H1 (cell line): ENCODE measurements around the gene YBX3. TPM values are rescaled to one million over a fixed set of nuclear protein-coding genes. Genes with fewer than 3 reads are reported as not detected.
A peak's percentile ranks its signal among the peaks of the same experiment; 100 is the strongest.

ENCODE experiments used
- CTCF ChIA-PET: fragments of 300-600 bp; sonication (Branson Sonifier 250); formaldehyde crosslinking; loops from one replicate; lab custom pipeline; 2021; ENCODE audit not compliant: partially characterized antibody; lab: Charles Lee
- POLR2A ChIA-PET: fragments of 300-600 bp; sonication (Branson Sonifier 250); formaldehyde crosslinking; loops from one replicate; lab custom pipeline; 2021; ENCODE audit warnings: inconsistent platforms; ENCODE audit not compliant: partially characterized antibody; lab: Charles Lee
- DNase-seq, 2 experiments: peaks; one replicate each; pipeline versions ENCODE4 v3.0.0 to v3.0.0-alpha.2; 2010 to 2022; ENCODE audit warnings: low spot score in 2 of 2, low read depth in 1 of 2, mixed read lengths in 1 of 2
- FAIRE-seq: peaks from 2 replicates; lab custom pipeline; 2011; peaks lifted over from hg19 to GRCh38; lab: Jason Lieb, UNC
- H2AFZ ChIP-seq: 2 replicates; pipeline ENCODE4 v1.8.1; 2012; ENCODE audit warnings: low read length, inconsistent platforms
- H2AK5ac ChIP-seq: 2 replicates; pipeline ENCODE4 v1.6.1; 2013; ENCODE audit warnings: low read depth, low read length
- H2BK120ac ChIP-seq: replicated peaks from 2 replicates; pipeline ENCODE3; 2013; ENCODE audit warnings: low read depth, low read length, inconsistent platforms
- H2BK12ac ChIP-seq: 2 replicates; pipeline ENCODE4 v1.6.1; 2013; ENCODE audit warnings: low read depth, low read length
- H2BK15ac ChIP-seq: 2 replicates; pipeline ENCODE4 v1.6.1; 2013; ENCODE audit warnings: low read length
- H2BK20ac ChIP-seq: 2 replicates; pipeline ENCODE4 v1.6.1; 2013; ENCODE audit warnings: low read length
- H2BK5ac ChIP-seq: 2 replicates; pipeline ENCODE4 v1.6.1; 2013; ENCODE audit warnings: low read depth, low read length
- H3K14ac ChIP-seq: 2 replicates; pipeline ENCODE4 v1.6.1; 2013; ENCODE audit warnings: inconsistent platforms; ENCODE audit not compliant: insufficient read length
- H3K18ac ChIP-seq: 2 replicates; pipeline ENCODE4 v1.6.1; 2013; ENCODE audit warnings: low read length; ENCODE audit errors: extremely low read depth
- H3K23ac ChIP-seq: 2 replicates; pipeline ENCODE4 v1.6.1; 2013; ENCODE audit warnings: inconsistent platforms; ENCODE audit not compliant: insufficient read length
- H3K23me2 ChIP-seq: 2 replicates; pipeline ENCODE4 v1.6.1; 2013; ENCODE audit warnings: low read depth, low read length
- H3K27ac ChIP-seq: 2 replicates; pipeline ENCODE4 v1.6.1; 2011; ENCODE audit warnings: low read depth, low read length, inconsistent platforms
- H3K27me3 ChIP-seq, 4 experiments: replicated peaks in 1 of 4; 1 replicate in 1 of 4; 2 replicates in 3 of 4; pipeline versions ENCODE4 v1.6.1 to v1.8.1; 2011 to 2013; ENCODE audit warnings: low read length in 3 of 4, mild to moderate bottlenecking in 3 of 4, inconsistent platforms in 2 of 4, mixed read lengths in 2 of 4, moderate library complexity in 1 of 4; ENCODE audit not compliant: control insufficient read depth in 3 of 4, insufficient read depth in 3 of 4; ENCODE audit errors: extremely low read depth in 1 of 4
- H3K36me3 ChIP-seq, 4 experiments: 2 replicates each; pipeline versions ENCODE4 v1.6.1 to v1.8.1; 2011 to 2013; ENCODE audit warnings: mild to moderate bottlenecking in 4 of 4, low read length in 3 of 4, moderate library complexity in 2 of 4, control low read depth in 1 of 4, inconsistent platforms in 1 of 4; ENCODE audit not compliant: insufficient read depth in 4 of 4, control insufficient read depth in 2 of 4
- H3K4ac ChIP-seq: replicated peaks from 2 replicates; pipeline ENCODE3; 2013; ENCODE audit warnings: low read length, low read depth, mixed read lengths, inconsistent platforms; ENCODE audit not compliant: insufficient read length
- H3K4me1 ChIP-seq, 4 experiments: replicated peaks in 1 of 4; 1 replicate in 1 of 4; 2 replicates in 3 of 4; pipeline versions ENCODE4 v1.6.1 to v1.8.1; 2011 to 2013; ENCODE audit warnings: low read length in 3 of 4, inconsistent platforms in 2 of 4, mixed read lengths in 1 of 4; ENCODE audit not compliant: insufficient read depth in 4 of 4, control insufficient read depth in 3 of 4
- H3K4me2 ChIP-seq, 2 experiments: 2 replicates each; pipeline versions ENCODE4 v1.6.1 to v1.8.1; 2011 to 2013; ENCODE audit warnings: low read depth in 2 of 2, low read length in 2 of 2, control low read depth in 1 of 2, inconsistent platforms in 1 of 2, mild to moderate bottlenecking in 1 of 2; ENCODE audit not compliant: insufficient read depth in 1 of 2
- H3K4me3 ChIP-seq, 4 experiments: fragments of 200-600, 300-600 bp in 1 of 4; sonication (generic), shearing (Covaris generic), sonication (Bioruptor Twin) in 1 of 4; 2 replicates each; pipeline versions ENCODE4 v1.5.1 to v1.8.1; 2011 to 2016; ENCODE audit warnings: low read length in 4 of 4, low read depth in 3 of 4, control low read depth in 2 of 4, inconsistent platforms in 2 of 4, mild to moderate bottlenecking in 2 of 4, mixed read lengths in 1 of 4, moderate library complexity in 1 of 4; ENCODE audit not compliant: insufficient read depth in 2 of 4; ENCODE audit errors: extremely low read depth in 1 of 4
- H3K56ac ChIP-seq: replicated peaks from 2 replicates; pipeline ENCODE3; 2013; ENCODE audit warnings: low read depth, mild to moderate bottlenecking, mixed read lengths, low read length, inconsistent platforms; ENCODE audit not compliant: insufficient read length
- H3K79me1 ChIP-seq: 2 replicates; pipeline ENCODE4 v1.6.1; 2013; ENCODE audit warnings: low read depth, low read length, control low read depth
- H3K79me2 ChIP-seq, 2 experiments: 2 replicates each; pipeline versions ENCODE4 v1.6.1 to v1.8.1; 2012 to 2013; ENCODE audit warnings: low read length in 2 of 2, mild to moderate bottlenecking in 2 of 2, inconsistent platforms in 1 of 2; ENCODE audit not compliant: insufficient read depth in 2 of 2, control insufficient read depth in 1 of 2
- H3K9ac ChIP-seq, 4 experiments: replicated peaks in 1 of 4; 1 replicate in 1 of 4; 2 replicates in 3 of 4; pipeline versions ENCODE4 v1.6.1 to v1.8.1; 2011 to 2013; ENCODE audit warnings: low read depth in 3 of 4, low read length in 3 of 4, control low read depth in 2 of 4, mild to moderate bottlenecking in 2 of 4, moderate library complexity in 2 of 4, inconsistent platforms in 1 of 4; ENCODE audit errors: extremely low read depth in 1 of 4
- H3K9me3 ChIP-seq, 2 experiments: 2 replicates each; pipeline versions ENCODE4 v1.6.1 to v1.8.1; 2012 to 2013; ENCODE audit warnings: mild to moderate bottlenecking in 2 of 2, moderate library complexity in 2 of 2, control low read depth in 1 of 2, inconsistent platforms in 1 of 2, low read depth in 1 of 2, low read length in 1 of 2, mixed read lengths in 1 of 2; ENCODE audit not compliant: insufficient read depth in 2 of 2
- H4K20me1 ChIP-seq, 2 experiments: replicated peaks in 1 of 2; 2 replicates each; pipeline versions ENCODE3 to v1.8.1; 2011 to 2013; ENCODE audit warnings: inconsistent platforms in 2 of 2, low read length in 2 of 2, mild to moderate bottlenecking in 1 of 2; ENCODE audit not compliant: insufficient read depth in 2 of 2, control insufficient read depth in 1 of 2
- H4K5ac ChIP-seq: 2 replicates; pipeline ENCODE4 v1.6.1; 2013; ENCODE audit warnings: low read length, low read depth, mixed read lengths, inconsistent platforms; ENCODE audit not compliant: insufficient read length
- H4K8ac ChIP-seq: 2 replicates; pipeline ENCODE4 v1.8.0; 2013; ENCODE audit warnings: mild to moderate bottlenecking, moderate library complexity, low read length, inconsistent platforms; ENCODE audit not compliant: insufficient read depth; ENCODE audit errors: extremely low read depth
- H4K91ac ChIP-seq: replicated peaks from 2 replicates; pipeline ENCODE3; 2013; ENCODE audit warnings: low read length, mixed read lengths, inconsistent platforms; ENCODE audit not compliant: insufficient read length
- ATF2 ChIP-seq: IDR thresholded peaks from 2 replicates; pipeline ENCODE4 v1.6.1; 2012; ENCODE audit warnings: low read length, inconsistent platforms
- BACH1 ChIP-seq: IDR thresholded peaks from 2 replicates; pipeline ENCODE4 v1.6.1; 2012; ENCODE audit warnings: low read length, improper control_type of control experiment
- CBX8 ChIP-seq: fragments of 300-800, 300-1000 bp; sonication (generic); IDR thresholded peaks from 2 replicates; pipeline ENCODE4 v1.7.1; 2016; ENCODE audit warnings: low read depth, low read length, borderline replicate concordance
- CHD1 ChIP-seq: IDR thresholded peaks from 2 replicates; pipeline ENCODE4 v1.6.1; 2012; ENCODE audit warnings: low read depth, low read length, improper control_type of control experiment
- FOSL1 ChIP-seq: IDR thresholded peaks from 2 replicates; pipeline ENCODE4 v1.6.1; 2011; ENCODE audit warnings: mild to moderate bottlenecking, low read depth, low read length, moderate library complexity; ENCODE audit not compliant: insufficient read depth
- NRF1 ChIP-seq: IDR thresholded peaks from 2 replicates; pipeline ENCODE4 v1.6.1; 2011; ENCODE audit warnings: mild to moderate bottlenecking, low read depth, low read length, improper control_type of control experiment
- POLR2A ChIP-seq, 2 experiments: IDR thresholded peaks; 1 replicate in 1 of 2; 2 replicates in 1 of 2; pipeline ENCODE4 v1.6.1; 2011; ENCODE audit warnings: low read depth in 2 of 2, low read length in 2 of 2, mild to moderate bottlenecking in 2 of 2; ENCODE audit errors: control extremely low read depth in 1 of 2
- RAD21 ChIP-seq, 2 experiments: IDR thresholded peaks in 1 of 2; conservative IDR thresholded peaks in 1 of 2; 2 replicates each; pipeline ENCODE4 v1.6.1; 2011; ENCODE audit warnings: low read depth in 2 of 2, low read length in 2 of 2, improper control_type of control experiment in 1 of 2, inconsistent platforms in 1 of 2, mild to moderate bottlenecking in 1 of 2, moderate library complexity in 1 of 2
- RBBP5 ChIP-seq: IDR thresholded peaks from 2 replicates; pipeline ENCODE4 v1.7.1; 2012; ENCODE audit warnings: low read depth, mild to moderate bottlenecking, inconsistent platforms, low read length, moderate library complexity, borderline replicate concordance
- ZNF274 ChIP-seq: IDR thresholded peaks from 2 replicates; pipeline ENCODE4 v1.7.0; 2012; ENCODE audit warnings: low read length, borderline replicate concordance; ENCODE audit errors: extremely low read depth
- WGBS, 2 experiments: shearing (Covaris generic) in 1 of 2; methylation state at CpG; one replicate each; pipeline versions ENCODE4 v1.1.6 to v1.1.7; 2013 to 2015; ENCODE audit warnings: low lambda C conversion rate in 2 of 2, mixed read lengths in 2 of 2, inconsistent platforms in 1 of 2, low coverage in 1 of 2, missing lambda C conversion rate in 1 of 2; ENCODE audit not compliant: insufficient replicate concordance in 2 of 2, insufficient coverage in 1 of 2, insufficient read length in 1 of 2; ENCODE audit errors: extremely low coverage in 1 of 2, missing lambda C conversion rate in 1 of 2; 5-methylcytosine and 5-hydroxymethylcytosine counted together
- polyA plus RNA-seq, 7 experiments: library from polyadenylated mRNA; depleted of rRNA in 3 of 7; stranded (reverse) in 5 of 7; unstranded in 2 of 7; fragments of >200 nt in 5 of 7; fragments of 200-250 nt in 2 of 7; gene quantifications; 1 replicate in 5 of 7; 2 replicates in 1 of 7; 4 replicates in 1 of 7; pipeline versions ENCODE4 v1.2.1 to v1.2.3, GENCODE V29; 2011 to 2013; ENCODE audit warnings: missing spikeins in 2 of 7, mixed read lengths in 2 of 7
- total RNA-seq: library from RNA; stranded (reverse); fragmentation: NEBNext Ultra II Directional; extraction: Animal tissue kit (Norgen Biotek cat#: 25700); gene quantifications from 2 replicates; pipeline ENCODE4 v1.2.1, GENCODE V29; 2021

Gene YBX3
- total and polyA plus RNA-seq, 2 of the 8 experiments (the other 6 are each of a cell fraction or from before 2014, with no cell fraction given) = 83.1 to 480 TPM

- Histone ChIP-seq H3K9ac (no peak overlapping the region), H3K79me2 (no peaks in the 10 kb centered on the region), H2AFZ (0 out of 2 replicates have a peak overlapping the region, but pooled peaks have one; percentile 45), H2BK12ac (no peak overlapping the region), H3K36me3 (no peaks in the 10 kb centered on the region), H3K27me3 (no peaks in the 10 kb centered on the region), H3K4ac (no peak overlapping the region), H3K56ac (no peak overlapping the region), H2BK5ac (no peak overlapping the region), H4K91ac (no peak overlapping the region), H4K8ac (no peak overlapping the region), H3K4me1 (peaks cover 0 to 2% (median 0%) of the 10 kb centered on the region in 4 experiments; a peak in 1 of 7 replicates), H4K5ac (no peak overlapping the region), H2BK20ac (no peak overlapping the region), H3K23me2 (no peaks in the 10 kb centered on the region), H2AK5ac (no peak overlapping the region), H3K4me2 (no peak overlapping the region), H4K20me1 (no peaks in the 10 kb centered on the region), H3K23ac (no peak overlapping the region), H3K79me1 (no peaks in the 10 kb centered on the region), H3K4me3 (no peak overlapping the region), H2BK120ac (no peak overlapping the region), H3K9me3 (no peaks in the 10 kb centered on the region), H3K14ac (no peak overlapping the region), H3K18ac (no peak overlapping the region), H2BK15ac (no peak overlapping the region), H3K27ac (no peak overlapping the region)
- DNase-seq (no peak), FAIRE-seq (no peak)
- ChIA-PET CTCF (interaction anchor here (0.5 to 2.2 kb wide), 4 partner anchors 9 to 754 kb away, joined by 3 to 11 read pairs (median 3); no protein-coding TSS in a partner anchor), POLR2A (interaction anchor here (0.8 to 1.2 kb wide), 3 partner anchors 13 to 49 kb away, joined by 3 to 4 read pairs (median 3); partner anchors contain the start of gene YBX3)
- WGBS, 2 experiments = 91% methylated on average over 8 of the region's 8 CpGs; no CpG with 5 or more reads in 1 of the 2 experiments
- TF ChIP-seq ZNF274 (no peak), RBBP5 (no peak), BACH1 (no peak), RAD21 (IDR thresholded peaks at IDR 0.05 in 1 of 2, conservative IDR thresholded peaks at IDR 0.05 in 1 of 2; ENCODE audit: low read depth in 2 of 2, low read length in 2 of 2) (no peak), NRF1 (no peak), ATF2 (no peak), CHD1 (no peak), FOSL1 (no peak), POLR2A (IDR thresholded peaks at IDR 0.05; ENCODE audit: control extremely low read depth in 1 of 2, low read depth in 2 of 2, low read length in 2 of 2) (no peak), CBX8 (no peak)
These were observed 16.3 kb upstream of the YBX3 start for GRCh38 chr12:10739157-10740118.
